Stimulated activated CD4-positive, alpha-beta T cell treated with anti-CD3 and anti-CD28 coated beads, Interleukin-12 subunit alpha, Interleukin-12 subunit beta, amount 100 ng/mL, for 48 hours (primary cell): Measurements from ENCODE around the gene PTPN13.

Experiments used
- DNase-seq, 3 donors: peaks; one replicate each; pipeline ENCODE4 v3.0.0-alpha.2; 2020; ENCODE audit warnings: low read depth in 2 of 3, low spot score in 1 of 3

Gene PTPN13

DNA sequence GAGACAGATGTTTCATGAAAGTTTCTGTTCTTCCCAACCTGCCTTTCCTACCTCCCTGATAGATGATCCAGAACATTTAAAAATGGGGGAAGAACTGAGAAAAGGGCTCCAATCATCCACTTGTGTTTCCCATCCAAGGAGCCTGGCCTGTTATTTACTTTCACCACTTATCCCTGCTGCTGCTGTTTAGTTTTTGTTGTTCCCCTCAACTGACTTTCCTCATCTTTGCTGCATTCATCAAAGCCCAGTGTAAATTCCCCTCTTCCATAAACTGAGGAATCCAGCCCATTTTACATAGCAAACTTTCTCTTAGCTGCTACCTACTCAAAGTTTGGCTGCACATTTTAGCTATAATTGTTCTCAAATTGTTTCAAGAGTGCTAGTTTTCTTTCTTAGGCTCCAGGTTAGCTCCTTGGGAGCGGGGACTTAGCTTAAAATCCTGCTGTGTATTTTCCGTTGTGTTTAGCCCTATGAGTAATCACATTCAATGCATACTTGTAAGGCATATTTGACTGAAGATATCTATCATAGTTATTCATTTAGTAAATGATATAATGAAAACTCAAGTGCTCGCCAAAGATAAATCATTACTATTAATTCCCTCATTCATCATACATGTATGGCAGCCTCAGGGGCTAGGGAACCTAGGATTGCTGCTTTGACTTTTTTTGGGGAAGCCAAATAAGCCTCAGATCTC is 1.4 kb upstream of the PTPN13 start:
- DNase-seq = no peak

DNA sequence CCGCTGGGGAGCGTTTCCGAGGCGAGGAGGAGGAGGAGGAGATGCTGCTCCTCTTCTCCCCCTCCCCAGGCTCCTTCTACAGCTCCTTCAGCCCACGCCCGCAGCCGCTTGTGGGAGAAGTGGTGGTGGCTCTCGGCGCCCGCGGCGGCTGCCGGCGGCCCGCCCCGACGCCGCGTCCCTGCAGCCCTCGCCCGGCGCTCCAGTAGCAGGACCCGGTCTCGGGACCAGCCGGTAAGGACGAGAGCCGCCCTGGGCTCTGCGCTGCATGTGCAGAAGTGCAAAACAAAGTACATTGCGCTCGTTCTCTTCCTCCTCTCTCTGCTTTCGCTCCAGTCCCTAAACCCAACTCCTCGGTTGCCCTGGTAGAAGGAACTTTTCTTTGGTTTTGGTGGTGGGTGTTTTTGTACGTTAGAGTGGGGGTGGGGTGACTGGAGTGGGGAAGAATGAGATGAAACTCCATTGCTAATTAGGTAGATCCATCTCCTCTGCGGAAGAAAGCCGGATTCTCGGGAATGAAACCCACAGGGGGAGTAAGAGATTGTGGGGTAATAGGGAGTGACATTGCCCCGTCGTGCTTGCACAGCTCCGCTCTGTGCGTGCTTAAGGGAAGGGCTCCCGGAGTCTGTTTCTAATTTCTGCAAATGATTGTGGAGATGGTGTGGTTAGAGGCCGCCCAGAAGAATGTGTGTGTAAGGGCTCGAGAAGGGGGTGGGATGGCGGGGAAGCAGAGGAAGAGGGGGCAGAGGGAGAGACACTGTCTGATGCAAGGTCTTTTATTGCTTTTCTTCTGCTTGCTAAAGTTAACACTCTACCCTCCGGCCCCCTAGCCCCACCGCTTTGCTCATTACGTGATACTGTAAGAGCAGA is 677 bp downstream of the PTPN13 start:
- DNase-seq = peak in 1 of 3 donors; percentile 4

DNA sequence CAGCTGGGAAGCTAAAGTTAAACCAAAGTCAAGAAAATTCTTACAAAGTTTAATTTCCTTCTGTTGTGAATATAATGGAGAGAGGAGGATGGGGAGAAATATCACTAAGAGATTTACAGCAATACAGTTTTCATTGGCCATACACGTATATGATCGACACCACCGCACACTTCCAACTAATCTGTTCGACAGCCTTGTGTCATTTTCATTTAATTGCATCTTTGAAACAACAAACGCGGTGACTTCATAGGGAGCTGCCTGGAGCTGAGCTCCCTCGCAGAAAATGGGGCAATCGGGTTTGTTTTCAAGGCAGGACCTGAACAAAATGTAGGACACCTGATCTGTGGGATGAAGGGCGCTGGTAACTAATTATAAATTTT is 1.3 kb downstream of the PTPN13 start:
- DNase-seq = no peak

DNA sequence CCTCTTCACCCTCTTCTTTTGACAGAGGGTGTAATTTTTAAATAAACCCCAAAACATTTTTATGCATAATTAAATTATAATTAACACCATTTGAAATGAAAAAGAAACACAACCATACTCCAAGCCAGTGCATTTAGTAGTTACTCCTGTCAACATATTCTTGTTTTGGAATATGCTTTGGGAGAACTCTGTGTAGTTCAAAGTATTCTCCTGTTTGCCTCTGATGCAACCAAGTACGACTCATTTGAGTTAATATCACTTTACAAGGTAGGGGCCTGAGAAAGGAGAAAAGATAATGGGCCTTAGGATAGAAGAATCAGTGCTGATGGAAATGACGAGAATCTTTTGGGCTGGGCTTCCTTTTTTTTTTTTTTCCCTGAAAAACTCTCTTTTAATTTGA is 2.7 kb downstream of the PTPN13 start:
- no peak for DNase-seq

DNA sequence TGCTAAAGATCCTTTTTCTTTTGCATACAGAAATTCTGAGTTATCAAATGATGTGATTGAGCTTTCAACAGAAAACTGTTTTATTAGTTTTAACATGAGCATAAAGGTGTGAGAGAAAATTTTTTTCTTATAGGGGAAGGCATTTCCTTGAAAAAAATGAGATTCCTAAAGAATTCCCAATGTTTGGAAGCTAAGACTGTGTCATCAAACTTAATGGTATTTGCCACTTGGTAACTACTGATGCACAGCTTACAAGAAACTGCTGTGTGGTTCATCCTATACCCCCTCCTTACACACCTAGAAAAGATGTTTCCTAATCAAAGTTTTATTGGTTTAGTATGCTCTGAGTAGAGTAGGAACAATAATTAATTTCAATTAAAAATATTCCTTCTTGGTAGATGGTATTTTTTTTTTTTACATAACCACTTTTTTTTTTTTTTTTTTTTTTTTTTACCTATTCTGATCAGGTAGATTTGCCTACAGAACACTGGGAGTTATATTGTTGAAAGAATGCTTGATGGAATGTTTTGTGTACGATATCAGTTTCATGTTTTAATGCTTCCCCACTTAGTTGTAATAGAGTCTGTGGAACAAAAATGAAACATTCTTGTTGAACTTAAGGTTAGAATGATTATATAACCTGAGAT is 6.0 kb downstream of the PTPN13 start:
- DNase-seq = no peak

DNA sequence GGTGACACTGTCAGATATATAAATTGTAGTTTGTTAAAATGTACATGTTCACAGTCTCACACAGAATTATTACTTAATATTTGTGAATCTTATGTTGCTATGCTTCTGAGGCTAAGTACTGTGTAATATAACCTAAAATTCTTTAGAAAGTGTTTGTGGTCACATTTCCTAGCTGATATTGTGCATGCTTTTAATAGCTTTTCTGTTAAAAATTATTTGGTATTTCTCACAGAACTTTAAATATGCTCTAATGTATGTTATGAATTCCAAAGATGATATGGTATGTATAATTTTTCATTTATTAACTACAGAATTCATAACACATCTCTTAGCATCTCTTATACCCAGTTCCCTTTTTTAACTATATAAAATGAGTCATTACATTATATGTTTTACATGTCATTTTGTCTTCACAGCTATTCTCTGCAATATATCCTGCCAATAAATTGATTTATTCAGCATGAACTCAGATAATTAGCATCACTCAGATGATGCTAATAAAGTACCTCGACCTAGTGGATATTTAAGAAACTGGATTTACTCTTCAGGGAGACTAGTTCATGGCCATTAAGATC is 9.3 kb downstream of the PTPN13 start:
- DNase-seq = no peak

DNA sequence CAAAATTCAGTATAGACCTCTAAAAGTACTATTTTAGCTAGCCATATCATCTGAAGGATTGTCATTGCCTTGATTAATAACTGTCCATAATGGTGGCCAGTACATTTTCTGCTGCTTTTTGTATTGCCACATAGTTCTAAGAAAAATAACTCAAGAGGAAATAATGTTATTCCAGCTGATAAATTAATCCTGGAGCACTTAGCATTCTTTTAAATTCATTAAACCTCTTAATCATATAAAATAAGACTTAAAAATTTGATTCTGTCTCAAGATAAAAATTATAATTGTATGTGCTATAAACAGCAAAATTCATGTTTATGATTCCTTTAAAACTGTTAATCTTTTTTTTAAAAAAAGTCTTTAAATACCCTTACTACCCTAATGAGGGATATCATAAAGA is 12.7 kb downstream of the PTPN13 start:
- DNase-seq = no peak

DNA sequence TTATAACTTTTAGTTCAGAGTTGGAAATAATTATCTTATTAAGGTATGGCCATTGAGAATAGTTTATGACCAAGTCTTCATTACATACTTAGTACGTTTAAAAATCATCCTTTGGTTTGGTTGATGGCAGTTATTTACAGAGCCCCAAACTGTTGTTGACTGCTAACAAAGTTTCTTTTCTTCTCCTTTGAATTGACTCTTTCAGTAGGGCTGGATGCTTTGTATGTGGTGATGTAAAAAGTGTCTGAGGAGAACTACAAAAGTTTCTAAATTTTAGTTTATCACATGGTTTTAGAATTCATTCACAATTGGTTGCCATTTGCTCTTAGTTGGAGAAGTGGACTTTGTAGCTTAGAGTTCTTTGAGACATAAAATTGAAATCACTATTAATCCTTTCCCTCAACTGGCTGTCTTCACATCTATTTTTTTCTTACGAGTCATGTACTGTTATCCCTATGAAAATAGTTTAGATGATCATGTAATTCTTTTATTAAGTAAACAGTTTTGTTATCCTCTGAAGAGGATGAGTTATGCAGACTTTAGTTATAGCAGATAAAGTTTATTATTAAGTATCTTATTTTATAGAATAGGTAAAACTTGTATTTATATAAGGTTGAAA is 14.8 kb downstream of the PTPN13 start:
- no peak for DNase-seq

DNA sequence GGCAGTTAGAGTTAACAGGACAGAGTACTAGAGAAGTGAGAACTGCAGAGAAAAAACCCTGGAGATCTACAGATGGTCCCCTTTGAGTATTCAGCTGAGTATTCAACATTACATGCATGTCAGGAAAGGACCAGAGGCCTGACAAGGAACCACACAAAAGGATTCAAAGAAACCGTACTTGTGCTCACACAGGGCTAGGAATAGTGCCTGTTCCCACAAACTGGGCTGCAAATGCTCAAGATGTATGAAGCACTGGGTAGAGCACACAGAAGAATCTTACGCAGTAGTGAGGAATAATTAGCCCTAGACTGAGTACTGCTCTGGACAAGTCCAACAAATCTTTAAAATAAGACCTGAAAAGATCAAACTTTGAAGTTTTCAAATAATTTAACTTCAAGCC is 17.6 kb downstream of the PTPN13 start:
- DNase-seq = no peak

DNA sequence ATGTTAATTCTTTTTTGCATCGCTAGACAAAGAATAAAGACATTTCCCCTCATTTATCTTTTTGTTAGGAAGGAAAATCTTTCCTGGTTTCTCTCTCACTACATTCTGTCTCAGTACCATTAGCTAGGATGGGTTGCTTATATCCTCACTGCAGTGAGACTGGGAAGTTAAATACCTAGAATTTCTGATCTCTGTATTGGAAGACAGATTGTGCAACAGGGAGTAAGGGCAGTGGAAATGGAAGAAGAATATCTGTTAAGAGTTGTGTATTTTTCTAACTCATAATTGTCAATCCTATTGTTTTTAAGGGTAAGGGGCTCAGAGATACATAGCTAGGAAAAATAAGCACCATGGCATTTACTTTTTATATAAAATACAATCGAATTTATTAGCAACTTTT is 19.6 kb downstream of the PTPN13 start:
- no peak for DNase-seq

DNA sequence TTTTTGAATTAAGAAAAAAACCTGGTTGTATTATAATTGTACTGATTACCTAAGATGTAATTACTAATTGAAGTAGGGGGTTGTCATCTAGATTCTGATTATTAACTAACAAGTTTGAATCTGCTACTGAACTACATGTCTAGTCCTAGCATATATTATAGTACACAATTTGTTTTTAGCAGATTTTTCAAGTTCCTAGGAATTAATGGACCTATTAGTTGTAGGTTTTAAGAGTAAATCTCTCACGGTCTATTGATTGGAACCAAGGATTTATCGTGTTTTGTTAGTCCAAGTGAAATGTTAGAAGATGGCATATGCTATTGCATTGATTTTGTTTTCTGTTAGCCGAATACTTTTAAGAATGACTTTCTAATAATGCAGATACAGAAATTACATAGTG is 20.8 kb downstream of the PTPN13 start:
- DNase-seq = no peak

DNA sequence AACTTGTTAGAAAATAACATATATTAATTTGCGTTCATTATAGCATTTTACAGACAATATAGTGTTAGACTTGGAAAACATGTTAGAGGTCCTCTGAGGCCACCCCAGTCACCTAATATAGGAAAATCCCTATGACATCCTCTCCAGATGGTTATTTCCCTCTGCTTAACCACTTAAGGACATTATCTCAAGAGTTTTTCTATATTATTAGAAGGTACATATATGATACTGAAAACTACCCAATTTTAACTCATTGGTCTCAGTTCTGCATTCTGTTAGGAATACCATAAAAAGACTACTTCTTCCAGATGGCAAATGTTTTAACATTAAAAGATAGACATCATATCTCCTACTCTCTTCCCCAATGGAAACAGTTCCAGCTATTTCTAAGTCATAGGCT is 21.4 kb downstream of the PTPN13 start:
- no peak for DNase-seq

DNA sequence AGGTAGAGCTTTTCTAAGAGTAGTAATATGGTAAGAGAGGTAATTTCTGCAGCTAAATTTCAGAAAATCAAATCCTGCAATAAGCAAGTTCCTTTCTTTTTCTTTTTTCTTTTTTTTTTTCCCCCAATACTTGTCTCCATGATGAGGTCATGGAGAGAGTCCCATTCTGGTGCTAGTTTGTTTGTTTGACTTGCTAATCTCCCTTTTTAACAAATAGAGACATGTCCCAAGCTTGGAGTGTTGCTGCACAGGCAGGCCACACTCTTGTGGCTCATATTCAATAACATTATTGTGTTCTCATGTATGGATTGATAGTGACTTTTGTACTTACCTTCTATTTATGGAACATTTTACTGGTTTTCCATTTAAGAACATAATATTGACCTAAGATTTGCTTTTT is 25.5 kb downstream of the PTPN13 start:
- no peak for DNase-seq

DNA sequence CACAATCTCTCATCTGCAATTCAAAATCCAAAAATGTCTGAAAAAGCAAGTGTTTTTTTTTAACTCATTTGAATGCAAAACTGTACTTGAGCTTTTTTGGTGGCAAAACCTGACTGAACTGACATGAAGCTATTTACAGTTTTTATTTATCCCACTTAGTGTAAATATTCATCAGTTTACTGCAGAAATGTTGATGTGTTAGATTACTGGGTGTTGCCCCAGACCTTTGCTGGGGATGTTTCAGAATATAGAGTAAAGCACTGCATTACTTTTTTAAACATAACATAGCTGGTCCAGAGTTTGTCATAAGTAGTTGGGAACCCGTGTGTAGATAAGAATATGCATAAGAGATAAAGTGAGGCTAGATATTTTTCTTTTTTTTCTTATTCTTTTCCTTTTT is 27.3 kb downstream of the PTPN13 start:
- no peak for DNase-seq

DNA sequence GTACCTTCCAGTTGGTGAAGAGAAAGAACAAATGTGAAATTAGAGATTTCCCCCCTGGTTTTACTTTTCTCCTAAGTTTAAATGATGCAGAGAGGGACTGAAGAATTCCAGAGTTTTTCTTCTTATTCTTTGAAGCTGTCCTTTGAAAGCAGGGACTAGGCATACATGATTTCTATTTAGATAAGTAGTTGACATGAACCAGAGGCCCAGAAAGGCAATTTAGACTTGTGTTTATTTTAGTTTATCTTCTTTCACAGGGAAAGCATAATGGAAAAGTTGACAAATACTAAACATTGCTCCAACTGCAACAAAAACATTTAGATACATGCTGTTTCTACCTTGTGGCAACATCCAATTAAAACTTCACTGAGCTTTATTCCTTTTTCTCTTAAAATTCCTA is 32.0 kb downstream of the PTPN13 start:
- no peak for DNase-seq

DNA sequence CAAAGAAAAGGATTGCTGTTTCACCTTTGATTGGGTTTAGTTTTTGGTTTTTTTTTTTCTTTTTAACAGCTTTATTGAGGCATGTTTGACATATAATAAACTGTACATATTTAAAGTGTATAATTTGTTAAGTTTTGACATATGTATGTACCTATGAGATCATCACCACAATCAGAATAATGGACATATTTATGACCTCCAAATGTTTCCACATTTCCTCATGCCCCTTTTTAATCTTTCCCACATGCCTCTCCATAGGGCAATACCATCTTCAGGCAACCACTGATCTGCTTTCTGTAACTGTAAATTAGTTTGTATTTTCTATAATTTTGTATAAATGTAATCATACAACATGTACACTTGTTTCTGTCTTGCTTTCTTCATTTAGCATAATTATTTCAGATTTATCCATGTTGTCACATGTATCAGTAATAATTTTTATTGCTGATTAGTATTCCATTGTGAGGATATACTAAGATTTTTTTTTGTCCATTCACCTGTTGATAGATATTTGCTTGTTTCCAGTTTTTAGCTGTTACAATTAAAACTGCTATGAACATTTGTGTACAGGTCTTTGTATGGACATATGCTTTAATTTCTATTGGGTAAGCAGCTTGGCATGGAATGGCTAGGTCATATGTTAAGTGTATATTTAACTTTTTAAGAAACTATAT is 33.5 kb downstream of the PTPN13 start:
- no peak for DNase-seq

DNA sequence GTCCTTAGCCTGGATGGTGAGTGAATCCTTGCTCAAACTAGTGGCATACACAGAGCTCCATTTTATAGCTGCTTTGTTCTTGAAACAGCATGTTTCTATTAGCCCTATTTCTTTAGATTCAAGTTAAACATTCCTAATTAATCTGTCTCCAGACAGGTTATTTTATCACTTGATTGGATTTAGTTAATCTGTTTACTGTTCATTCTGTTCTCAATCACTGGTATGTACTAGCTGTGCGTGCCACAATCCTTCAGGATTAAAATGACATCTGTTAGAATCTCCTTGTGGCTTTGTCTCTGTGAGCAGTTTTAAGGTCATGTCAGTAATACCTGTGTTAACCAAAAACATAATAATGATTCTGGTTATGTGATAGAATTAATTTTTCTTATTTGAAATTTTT is 36.5 kb downstream of the PTPN13 start:
- no peak for DNase-seq

DNA sequence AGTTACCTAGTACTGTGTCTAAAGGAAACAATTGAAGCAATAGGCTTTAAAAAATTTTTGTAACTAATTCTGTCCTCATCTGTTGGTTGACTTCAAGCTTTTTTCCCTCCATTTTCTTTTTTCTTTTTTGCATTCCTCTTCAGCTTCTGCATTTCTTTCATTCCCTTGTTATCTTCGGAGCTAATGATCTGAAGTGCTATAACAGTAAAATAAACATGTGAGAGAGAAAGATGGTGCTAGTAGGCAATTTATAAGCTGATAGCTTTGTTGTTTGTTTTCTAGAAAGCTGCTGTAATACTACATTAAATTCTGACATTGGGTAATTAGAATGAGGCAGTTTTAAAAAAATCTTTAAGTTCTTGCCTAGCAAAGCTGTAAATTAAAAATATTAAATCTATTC is 37.1 kb downstream of the PTPN13 start:
- DNase-seq = no peak

DNA sequence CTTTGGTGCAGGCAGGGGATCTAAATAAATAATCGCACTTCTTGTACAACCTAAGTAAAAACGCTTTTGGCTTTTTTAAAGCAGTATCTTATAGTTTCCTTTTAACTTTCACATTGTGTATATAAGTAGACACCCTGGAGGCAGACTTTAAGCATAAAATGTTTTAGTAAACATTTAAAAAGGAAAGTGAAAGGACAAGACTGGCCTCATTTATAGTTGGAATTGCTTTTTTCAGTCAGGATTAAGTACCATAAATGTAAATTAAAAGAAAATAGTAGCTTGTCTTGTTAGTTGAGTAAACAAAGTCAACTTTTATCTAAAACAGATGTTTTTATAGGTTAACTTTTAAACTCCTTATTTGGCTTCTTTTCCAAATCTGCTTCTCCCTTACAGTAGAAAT is 39.7 kb downstream of the PTPN13 start:
- DNase-seq = no peak

DNA sequence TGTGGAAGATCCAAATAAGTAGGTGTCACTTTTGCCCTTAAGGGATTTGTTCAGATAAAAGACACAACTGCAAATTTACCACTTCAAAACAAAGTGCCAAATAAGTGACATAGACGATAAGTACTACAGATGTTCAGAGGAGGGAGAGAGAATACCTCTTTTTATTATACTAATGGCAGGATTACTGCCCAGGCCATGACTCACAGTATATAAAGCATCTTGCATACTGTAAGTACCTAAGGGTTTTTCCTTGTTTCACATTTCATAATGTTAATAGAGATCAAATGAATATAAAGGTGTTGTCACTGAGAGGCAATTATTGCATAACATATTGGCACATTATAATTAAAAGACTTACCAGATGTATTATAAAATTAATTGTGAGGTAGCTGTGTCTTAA is 46.4 kb downstream of the PTPN13 start:
- no peak for DNase-seq

DNA sequence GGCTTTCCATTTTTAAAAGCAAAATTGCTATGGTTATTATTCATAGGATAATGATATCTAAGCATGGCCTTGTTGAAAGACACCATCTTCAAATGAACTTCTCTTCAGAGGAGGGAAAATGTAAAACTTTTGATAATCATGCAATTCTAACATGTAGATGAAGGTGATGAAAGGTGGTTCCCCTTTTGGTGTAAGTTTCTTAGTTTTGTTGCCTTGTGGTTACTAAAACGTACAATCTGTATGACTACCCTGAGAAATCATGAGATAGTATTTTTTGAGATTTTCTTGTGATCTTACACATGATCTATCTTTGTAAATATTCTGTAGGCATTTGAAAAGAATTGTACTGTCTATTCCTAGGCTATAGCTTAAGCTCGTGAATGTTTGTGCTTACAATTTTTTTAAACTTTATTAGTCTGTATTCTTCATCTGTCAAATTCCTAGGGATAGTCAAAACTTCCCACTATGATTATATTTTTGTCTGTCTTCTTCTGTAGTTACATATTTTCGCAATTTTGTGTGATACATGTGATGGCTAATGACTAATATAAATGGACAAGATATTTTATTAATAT is 47.5 kb downstream of the PTPN13 start:
- no peak for DNase-seq
